Stimulated activated CD4-positive, alpha-beta T cell treated with anti-CD3 and anti-CD28 coated beads, Interleukin-1b, Interleukin-23, amount 100 ng/mL, for 1 hour (primary cell): Measurements from ENCODE around the gene TRAK2.
"Not testable (repeated sequence)": the region's sequence is repeated elsewhere in the genome, so short reads cannot be mapped to it uniquely, and the experiment has no call there.

ENCODE experiments used
- DNase-seq, 2 donors: peaks; one replicate each; pipeline ENCODE4 v3.0.0-alpha.2; 2020; ENCODE audit warnings: low read depth in 2 of 2

Gene TRAK2

GRCh38 chr2:201452058-201452921 is 1.0 kb upstream of the TRAK2 start:
- DNase-seq, result no peak

- DNase-seq, result no peak
Observed at GRCh38 chr2:201450954-201451291, 335 bp downstream of the TRAK2 start.

- DNase-seq, result no peak
Observed at GRCh38 chr2:201448701-201449100, 2.6 kb downstream of the TRAK2 start.

GRCh38 chr2:201448061-201448460 is 3.2 kb downstream of the TRAK2 start:
- DNase-seq, result no peak

- no peak for DNase-seq
Observed at GRCh38 chr2:201447086-201447485, 4.2 kb downstream of the TRAK2 start.

GRCh38 chr2:201444746-201445465 is 6.4 kb downstream of the TRAK2 start:
- DNase-seq, result no peak

- DNase-seq, result no peak
Observed at GRCh38 chr2:201441409-201441808, 9.8 kb downstream of the TRAK2 start.

GRCh38 chr2:201440182-201440581 is 11.1 kb downstream of the TRAK2 start:
- no peak for DNase-seq

GRCh38 chr2:201439336-201439922 is 11.8 kb downstream of the TRAK2 start:
- not testable (repeated sequence) for DNase-seq

GRCh38 chr2:201436141-201436540 is 15.1 kb downstream of the TRAK2 start:
- no peak for DNase-seq

- DNase-seq, result no peak
Observed at GRCh38 chr2:201433394-201433995, 17.8 kb downstream of the TRAK2 start.

GRCh38 chr2:201432621-201433393 is 18.5 kb downstream of the TRAK2 start:
- no peak for DNase-seq

- DNase-seq, result no peak
Observed at GRCh38 chr2:201432038-201432620, 19.1 kb downstream of the TRAK2 start.

- DNase-seq, result no peak
Observed at GRCh38 chr2:201430839-201431238, 20.4 kb downstream of the TRAK2 start.

GRCh38 chr2:201430322-201430721 is 20.9 kb downstream of the TRAK2 start:
- DNase-seq, result not testable (repeated sequence)

GRCh38 chr2:201429835-201430234 is 21.4 kb downstream of the TRAK2 start:
- not testable (repeated sequence) for DNase-seq

GRCh38 chr2:201428366-201428765 is 22.9 kb downstream of the TRAK2 start:
- not testable (repeated sequence) for DNase-seq

GRCh38 chr2:201425952-201426351 is 25.3 kb downstream of the TRAK2 start:
- no peak for DNase-seq

- DNase-seq, result no peak
Observed at GRCh38 chr2:201420442-201421113, 30.7 kb downstream of the TRAK2 start.

GRCh38 chr2:201419986-201420385 is 31.3 kb downstream of the TRAK2 start:
- DNase-seq, result no peak
